ENCODE measurements around the gene HEATR9.

- TF ChIP-seq CTCF (IDR thresholded peaks at IDR 0.05; ENCODE audit: low read length): no peak
- TF ChIP-seq EZH2 (IDR thresholded peaks at IDR 0.05; ENCODE audit: borderline replicate concordance, low read length): no peak
Observed at GRCh38 chr17:35876534-35876933, 7.8 kb upstream of the HEATR9 start.
